Measurements from ENCODE around the gene NAPSA. TPM values are rescaled to one million over a fixed set of nuclear protein-coding genes. Genes with fewer than 3 reads are reported as not detected.

The NAPSA gene
- total and polyA plus RNA-seq, 10 of the 15 experiments (the other 5 are each of a cell fraction or from before 2014, with no cell fraction given): 6.7 to 45.4 (median 17.1) TPM

DNA sequence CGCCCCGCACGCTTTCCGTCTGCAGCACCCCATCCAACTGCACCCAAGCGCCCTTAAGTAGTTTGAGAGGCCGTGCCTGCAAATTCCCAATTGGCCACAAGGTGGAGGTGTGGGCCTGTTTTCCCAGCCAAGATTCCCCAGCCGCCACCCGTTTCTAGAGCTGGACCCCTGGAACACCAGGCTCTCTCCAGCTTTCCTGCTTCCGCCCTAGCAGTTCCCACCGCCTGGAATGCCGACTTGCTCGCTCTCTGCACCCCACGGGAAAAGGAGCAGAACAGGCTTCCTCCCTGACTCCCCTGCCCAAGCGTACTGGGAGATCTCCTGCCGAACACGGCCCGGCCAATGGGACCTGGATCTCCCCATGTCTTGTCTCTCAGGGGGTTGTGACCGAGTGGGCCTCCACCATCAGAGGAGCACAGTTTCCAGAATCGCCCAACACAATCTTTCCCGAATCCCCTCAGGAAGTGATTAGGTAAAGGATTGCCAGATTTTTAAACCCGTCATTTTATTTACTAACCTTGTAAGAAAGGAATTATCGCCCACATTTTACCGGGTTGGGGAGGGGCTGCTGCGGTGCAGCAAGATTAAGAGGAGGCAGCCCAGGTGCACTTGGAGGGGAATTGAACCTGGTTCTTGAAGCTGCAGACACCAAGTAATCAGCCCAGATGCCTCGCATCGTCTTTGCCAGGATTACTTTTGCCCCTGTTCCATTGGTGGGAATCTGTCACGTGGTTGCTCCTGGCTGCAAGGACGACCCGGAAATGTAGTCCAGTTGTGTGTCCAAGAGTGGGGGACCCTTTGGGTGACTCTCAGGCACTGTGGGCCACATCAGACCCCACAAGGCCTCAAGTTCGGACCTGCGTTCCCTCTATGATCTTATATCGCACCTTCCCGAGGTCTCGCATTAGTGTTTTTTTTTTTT is 3.5 kb upstream of the NAPSA start (continued):
- TF ChIP-seq, protein P1, sequence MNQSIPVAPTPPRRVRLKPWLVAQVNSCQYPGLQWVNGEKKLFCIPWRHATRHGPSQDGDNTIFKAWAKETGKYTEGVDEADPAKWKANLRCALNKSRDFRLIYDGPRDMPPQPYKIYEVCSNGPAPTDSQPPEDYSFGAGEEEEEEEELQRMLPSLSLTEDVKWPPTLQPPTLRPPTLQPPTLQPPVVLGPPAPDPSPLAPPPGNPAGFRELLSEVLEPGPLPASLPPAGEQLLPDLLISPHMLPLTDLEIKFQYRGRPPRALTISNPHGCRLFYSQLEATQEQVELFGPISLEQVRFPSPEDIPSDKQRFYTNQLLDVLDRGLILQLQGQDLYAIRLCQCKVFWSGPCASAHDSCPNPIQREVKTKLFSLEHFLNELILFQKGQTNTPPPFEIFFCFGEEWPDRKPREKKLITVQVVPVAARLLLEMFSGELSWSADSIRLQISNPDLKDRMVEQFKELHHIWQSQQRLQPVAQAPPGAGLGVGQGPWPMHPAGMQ (IDR thresholded peaks at IDR 0.05; ENCODE audit: borderline replicate concordance): no peak
- TF ChIP-seq SMAD1 (IDR thresholded peaks at IDR 0.05; ENCODE audit: low read depth, partially characterized antibody) (no peak), TCF3 (IDR thresholded peaks at IDR 0.05; ENCODE audit: borderline replicate concordance, insufficient read depth, low read depth, low read length) (no peak), SIN3A (IDR thresholded peaks at IDR 0.05; ENCODE audit: low read depth, low read length) (no peak), CREB1 (IDR thresholded peaks at IDR 0.05; ENCODE audit: low read depth) (no peak), CHD2 (IDR thresholded peaks at IDR 0.05; ENCODE audit: borderline replicate concordance, low read depth, low read length) (no peak), SIX5 (IDR thresholded peaks at IDR 0.05; ENCODE audit: low read depth, low read length, severe bottlenecking) (no peak), EZH2 (IDR thresholded peaks at IDR 0.05; ENCODE audit: borderline replicate concordance, control insufficient read depth, low read depth, low read length) (no peak), ATF7 (IDR thresholded peaks at IDR 0.05; ENCODE audit: low read depth) (peak; percentile 36; the same call in 1 of the 2 replicates), NFXL1 (IDR thresholded peaks at IDR 0.05; ENCODE audit: borderline replicate concordance) (no peak), POLR2AphosphoS5 (IDR thresholded peaks at IDR 0.05; ENCODE audit: low read length) (peak; percentile 79), BCL11A (IDR thresholded peaks at IDR 0.05; ENCODE audit: low read depth, low read length) (no peak), KLF5 (IDR thresholded peaks at IDR 0.05; ENCODE audit: partially characterized antibody) (no peak), NFIC (IDR thresholded peaks at IDR 0.05; ENCODE audit: low read depth, low read length) (no peak), CBFB (IDR thresholded peaks at IDR 0.05; ENCODE audit: low read depth) (no peak), YY1 (IDR thresholded peaks at IDR 0.05; ENCODE audit: low read depth, low read length) (0 out of 2 replicates have a peak, but pooled peaks have one; percentile 19), HDAC2 (IDR thresholded peaks at IDR 0.05) (no peak), TAF1 (IDR thresholded peaks at IDR 0.05; ENCODE audit: borderline replicate concordance, low read depth, low read length) (peak; percentile 71)
- TF ChIP-seq, protein P2, sequence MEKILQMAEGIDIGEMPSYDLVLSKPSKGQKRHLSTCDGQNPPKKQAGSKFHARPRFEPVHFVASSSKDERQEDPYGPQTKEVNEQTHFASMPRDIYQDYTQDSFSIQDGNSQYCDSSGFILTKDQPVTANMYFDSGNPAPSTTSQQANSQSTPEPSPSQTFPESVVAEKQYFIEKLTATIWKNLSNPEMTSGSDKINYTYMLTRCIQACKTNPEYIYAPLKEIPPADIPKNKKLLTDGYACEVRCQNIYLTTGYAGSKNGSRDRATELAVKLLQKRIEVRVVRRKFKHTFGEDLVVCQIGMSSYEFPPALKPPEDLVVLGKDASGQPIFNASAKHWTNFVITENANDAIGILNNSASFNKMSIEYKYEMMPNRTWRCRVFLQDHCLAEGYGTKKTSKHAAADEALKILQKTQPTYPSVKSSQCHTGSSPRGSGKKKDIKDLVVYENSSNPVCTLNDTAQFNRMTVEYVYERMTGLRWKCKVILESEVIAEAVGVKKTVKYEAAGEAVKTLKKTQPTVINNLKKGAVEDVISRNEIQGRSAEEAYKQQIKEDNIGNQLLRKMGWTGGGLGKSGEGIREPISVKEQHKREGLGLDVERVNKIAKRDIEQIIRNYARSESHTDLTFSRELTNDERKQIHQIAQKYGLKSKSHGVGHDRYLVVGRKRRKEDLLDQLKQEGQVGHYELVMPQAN (conservative IDR thresholded peaks at IDR 0.05): peak; percentile 63; the same call in 1 of the 2 replicates
- TF ChIP-seq, protein P3, sequence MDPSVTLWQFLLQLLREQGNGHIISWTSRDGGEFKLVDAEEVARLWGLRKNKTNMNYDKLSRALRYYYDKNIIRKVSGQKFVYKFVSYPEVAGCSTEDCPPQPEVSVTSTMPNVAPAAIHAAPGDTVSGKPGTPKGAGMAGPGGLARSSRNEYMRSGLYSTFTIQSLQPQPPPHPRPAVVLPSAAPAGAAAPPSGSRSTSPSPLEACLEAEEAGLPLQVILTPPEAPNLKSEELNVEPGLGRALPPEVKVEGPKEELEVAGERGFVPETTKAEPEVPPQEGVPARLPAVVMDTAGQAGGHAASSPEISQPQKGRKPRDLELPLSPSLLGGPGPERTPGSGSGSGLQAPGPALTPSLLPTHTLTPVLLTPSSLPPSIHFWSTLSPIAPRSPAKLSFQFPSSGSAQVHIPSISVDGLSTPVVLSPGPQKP (IDR thresholded peaks at IDR 0.05; ENCODE audit: low read depth, low read length): no peak
- TF ChIP-seq, protein P4, sequence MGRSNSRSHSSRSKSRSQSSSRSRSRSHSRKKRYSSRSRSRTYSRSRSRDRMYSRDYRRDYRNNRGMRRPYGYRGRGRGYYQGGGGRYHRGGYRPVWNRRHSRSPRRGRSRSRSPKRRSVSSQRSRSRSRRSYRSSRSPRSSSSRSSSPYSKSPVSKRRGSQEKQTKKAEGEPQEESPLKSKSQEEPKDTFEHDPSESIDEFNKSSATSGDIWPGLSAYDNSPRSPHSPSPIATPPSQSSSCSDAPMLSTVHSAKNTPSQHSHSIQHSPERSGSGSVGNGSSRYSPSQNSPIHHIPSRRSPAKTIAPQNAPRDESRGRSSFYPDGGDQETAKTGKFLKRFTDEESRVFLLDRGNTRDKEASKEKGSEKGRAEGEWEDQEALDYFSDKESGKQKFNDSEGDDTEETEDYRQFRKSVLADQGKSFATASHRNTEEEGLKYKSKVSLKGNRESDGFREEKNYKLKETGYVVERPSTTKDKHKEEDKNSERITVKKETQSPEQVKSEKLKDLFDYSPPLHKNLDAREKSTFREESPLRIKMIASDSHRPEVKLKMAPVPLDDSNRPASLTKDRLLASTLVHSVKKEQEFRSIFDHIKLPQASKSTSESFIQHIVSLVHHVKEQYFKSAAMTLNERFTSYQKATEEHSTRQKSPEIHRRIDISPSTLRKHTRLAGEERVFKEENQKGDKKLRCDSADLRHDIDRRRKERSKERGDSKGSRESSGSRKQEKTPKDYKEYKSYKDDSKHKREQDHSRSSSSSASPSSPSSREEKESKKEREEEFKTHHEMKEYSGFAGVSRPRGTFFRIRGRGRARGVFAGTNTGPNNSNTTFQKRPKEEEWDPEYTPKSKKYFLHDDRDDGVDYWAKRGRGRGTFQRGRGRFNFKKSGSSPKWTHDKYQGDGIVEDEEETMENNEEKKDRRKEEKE (IDR thresholded peaks at IDR 0.05): no peak
- TF ChIP-seq, protein P5, sequence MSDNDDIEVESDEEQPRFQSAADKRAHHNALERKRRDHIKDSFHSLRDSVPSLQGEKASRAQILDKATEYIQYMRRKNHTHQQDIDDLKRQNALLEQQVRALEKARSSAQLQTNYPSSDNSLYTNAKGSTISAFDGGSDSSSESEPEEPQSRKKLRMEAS (IDR thresholded peaks at IDR 0.05; ENCODE audit: low read depth, low read length): no peak

Data from GM12878 (cell line).